Neural cell (in vitro differentiated cells): Measurements from ENCODE around the gene SUPT4H1.

Source experiments
- CTCF ChIP-seq: fragments of 450-650 bp; IDR thresholded peaks from 2 replicates; pipeline ENCODE4 v1.5.1; 2014; ENCODE audit warnings: antibody characterized with exemption, mild to moderate bottlenecking, moderate library complexity; ENCODE audit not compliant: poor library complexity, severe bottlenecking
- POLR2AphosphoS5 ChIP-seq: IDR thresholded peaks from 2 replicates; pipeline ENCODE4 v1.6.1; 2012

DNA sequence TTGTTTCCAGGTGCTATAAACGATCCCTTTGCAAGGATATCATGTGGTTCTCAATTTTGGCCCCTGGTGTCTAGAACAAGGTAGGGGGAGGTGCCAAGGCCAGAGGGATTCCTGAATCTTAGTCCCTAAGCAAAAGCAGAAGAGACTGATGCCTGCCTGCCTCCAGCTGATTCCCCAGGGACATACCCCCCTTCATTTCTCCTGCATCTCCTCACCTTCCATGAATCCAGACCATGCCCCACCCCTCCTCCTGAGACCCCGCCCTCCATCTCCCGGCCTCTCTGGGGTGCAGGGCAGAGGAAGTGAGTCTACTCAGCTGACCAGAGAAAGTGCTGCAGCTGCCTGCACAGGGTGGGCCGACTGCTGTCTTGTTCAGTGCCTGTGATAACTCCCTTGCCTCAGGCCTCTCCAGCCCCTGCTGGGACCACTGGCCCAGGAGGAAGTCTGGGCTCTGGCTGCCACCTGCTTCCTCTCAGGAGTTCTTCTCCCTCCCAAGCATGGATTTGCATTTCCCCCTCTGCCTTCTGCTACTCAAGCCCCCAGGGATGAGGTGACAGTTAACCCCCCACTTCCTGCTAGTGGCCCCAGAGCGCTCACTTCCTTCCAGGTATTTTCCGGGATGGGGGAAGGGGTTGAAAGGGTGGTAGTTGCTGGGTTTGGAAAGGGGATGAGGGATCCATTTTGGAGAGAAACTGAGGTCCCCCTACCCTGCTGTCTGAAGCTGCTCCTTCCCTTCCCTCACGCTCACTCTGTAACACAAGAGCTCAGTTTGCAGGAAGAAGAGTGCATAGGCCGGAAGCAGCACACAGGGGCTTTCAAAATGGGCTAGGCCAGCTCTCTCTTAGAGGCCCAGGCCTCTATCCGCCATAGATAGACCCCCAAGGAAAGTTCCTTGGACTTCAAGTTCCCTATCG is 12.9 kb downstream of the SUPT4H1 start:
- no peak for TF ChIP-seq CTCF
- no peak for TF ChIP-seq POLR2AphosphoS5
